Muscle of arm (tissue), 12 donors: Measurements from ENCODE around the gene SV2B. TPM values are rescaled to one million over a fixed set of nuclear protein-coding genes. Genes with fewer than 3 reads are reported as not detected.

Experiments used
- DNase-seq: peaks from one replicate; pipeline ENCODE4 v3.0.0-alpha.2; 2013
- polyA plus RNA-seq, 12 donors: library from polyadenylated mRNA; unstranded; fragments of 120-200 nt; gene quantifications; one replicate each; pipeline ENCODE4 v1.2.1, GENCODE V29; 2013; ENCODE audit not compliant: insufficient read length in 12 of 12

Gene SV2B
- polyA plus RNA-seq, 12 donors, result 0.94 to 5.4 (median 3.1) TPM; not detected in 1

DNA sequence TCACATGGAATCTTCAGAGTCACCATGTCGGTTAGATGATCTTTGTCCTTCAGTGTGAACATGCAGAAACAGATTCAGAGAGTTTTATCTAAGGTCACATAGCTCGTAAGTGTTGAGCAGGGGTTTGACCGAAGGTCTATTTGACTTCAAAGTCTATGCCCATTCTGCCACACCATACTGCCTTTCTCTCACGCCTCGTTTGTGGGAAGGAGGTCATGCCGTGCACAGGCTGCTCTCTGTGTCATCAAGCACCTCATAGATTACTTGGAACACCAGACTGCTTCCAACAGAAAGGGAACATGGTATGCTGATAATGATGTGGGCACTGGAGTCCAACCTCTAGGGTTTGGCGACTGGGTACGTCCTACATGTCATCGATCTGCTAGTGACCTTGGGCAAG, 128.8 kb downstream of the SV2B start:
- no peak for DNase-seq

DNA sequence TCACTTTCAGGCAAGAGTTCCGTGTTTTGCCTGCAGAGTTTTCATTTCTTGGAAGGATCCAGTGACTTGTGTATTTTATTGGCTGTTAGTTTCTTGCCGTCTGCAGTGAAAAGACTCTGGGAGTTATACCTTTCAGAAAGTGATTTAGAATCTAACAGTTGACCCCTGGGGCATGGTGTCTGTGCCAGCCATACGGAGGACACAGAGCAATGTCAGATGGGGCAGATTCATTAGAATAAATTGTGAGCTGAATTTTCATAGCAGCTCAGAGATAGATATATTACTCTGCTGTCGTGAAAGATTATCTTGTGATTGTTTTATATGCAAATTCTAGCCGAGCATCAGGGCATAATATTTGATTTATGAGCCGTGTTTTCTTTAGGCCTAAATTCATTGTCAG, 131.6 kb downstream of the SV2B start:
- no peak for DNase-seq

DNA sequence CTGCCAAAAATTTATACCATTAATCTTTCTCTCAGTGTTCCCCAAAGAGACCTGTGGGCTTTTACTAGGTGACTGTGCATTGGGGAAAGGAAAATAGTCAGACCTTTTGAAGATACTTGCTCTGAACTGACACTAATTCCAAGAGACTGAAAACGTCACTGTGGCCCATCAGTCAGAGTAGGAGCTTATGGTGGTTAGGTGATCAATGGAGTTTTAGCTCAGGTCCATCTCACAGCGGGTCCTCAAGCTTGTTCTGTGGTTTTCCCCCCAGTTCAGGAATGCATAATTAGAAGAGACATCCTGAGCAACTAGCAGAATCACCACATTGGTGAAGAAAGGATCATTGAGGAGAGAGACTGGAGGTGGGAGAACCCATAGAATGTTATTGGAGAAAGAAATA, 134.7 kb downstream of the SV2B start:
- no peak for DNase-seq

DNA sequence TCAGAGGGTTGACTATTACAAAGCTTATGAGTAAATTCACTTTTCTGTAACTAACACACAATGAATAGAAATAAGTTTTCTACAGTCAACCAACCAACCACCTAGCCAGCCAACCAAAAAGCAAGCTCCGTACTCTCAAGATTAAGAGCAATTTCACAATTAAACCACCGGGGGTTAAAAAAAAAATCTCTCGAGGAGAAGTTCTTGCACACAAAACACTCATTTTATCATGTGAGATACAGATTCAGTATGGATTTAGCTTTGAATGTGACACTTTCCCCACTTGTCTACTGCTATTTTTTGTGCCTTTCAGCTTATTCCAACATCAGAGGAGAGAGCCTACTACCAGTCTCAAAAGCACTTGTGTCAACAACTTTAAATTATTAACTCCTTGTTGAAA, 135.3 kb downstream of the SV2B start:
- no peak for DNase-seq

DNA sequence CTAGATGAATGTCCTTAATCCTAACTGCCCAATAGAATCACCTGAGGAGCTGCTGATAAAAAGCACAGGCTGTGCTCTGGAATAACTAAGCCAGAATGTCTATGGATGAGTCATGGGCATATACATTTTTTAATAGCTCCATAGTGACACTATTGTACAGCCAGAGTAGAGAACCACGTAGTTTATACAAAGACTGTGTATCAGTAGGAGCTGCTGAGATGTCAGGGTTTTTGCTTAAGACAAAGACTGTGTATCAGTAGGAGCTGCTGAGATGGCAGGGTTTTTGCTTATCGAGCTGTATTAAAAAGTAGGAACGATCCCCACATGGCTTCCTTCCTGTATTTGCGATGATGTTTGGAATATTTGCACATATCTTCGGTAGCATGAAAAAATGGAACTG, 137.4 kb downstream of the SV2B start:
- no peak for DNase-seq

DNA sequence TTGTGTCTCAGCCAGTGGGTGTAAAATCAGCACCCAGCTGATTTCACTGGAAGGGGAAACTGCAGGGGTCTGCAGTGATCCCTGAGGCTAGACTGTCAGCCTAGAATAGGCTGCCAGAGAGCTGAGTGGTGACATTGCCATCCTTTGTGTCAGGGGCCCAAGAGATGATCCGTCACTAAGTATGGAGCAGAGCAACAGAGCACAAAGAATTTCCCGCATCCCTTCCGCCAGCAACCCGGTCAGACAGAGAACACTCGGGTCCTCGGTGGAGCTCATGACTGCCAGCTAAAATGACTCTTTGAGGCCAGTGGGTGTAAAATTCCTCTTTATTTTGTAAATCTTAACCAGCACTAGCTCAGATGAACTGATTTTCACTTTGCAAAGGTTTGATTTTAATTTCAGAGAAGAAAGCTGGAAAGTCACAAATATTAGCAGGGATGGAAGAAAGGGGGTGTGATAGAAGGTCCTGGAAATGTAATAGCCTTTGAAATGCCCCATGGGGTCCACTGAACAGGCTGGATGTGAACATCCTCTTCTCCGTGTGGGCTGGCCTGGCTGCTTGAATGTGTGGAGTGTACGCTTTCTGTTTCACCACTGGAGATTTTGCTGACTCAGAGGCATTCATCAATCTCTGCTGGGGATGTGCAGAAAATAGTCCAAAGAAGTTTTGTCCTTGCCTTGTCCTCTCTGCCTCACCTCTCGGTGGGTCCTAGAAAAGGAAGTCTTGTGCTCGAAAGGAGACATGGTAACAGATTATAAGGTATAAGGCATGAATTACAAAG, 138.8 kb downstream of the SV2B start:
- no peak for DNase-seq

DNA sequence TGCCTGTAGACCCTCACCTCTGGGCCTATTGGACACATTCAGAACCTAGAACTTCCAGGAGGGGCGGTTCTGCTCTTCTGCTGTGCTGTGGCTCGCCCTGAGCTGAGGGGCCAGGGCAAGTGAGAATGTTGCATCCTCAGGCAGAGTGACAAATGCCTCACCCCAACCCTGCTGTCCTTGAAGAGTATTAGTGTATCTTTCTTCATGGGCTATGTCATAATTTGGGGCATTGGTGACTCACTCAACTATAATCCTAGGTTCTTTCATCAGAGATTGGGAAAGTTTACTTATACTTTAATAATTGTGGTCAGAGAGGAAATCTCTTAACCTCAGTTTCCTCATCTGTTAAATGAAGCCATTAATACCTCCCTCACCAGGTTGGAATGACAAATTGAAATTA, 143.8 kb downstream of the SV2B start:
- DNase-seq, result no peak

DNA sequence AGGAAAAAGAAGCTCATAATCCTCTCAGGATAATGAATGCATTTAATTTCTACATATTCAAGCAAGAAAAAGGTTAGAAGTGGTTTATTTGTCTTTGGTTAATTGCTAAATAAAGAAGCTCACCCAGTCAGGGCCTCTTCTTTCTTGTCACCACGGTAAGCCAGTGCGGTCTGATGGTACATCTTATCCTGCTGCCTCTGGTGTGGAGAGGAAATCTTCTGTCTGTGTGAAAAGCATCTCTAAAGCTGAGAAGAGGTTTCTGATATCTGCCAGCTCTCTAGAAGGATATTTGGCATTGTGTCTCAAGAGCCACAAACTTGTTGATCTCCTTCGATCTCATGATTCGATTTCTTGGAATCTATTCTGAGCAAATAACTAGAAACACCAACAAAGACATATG, 144.9 kb downstream of the SV2B start:
- no peak for DNase-seq

DNA sequence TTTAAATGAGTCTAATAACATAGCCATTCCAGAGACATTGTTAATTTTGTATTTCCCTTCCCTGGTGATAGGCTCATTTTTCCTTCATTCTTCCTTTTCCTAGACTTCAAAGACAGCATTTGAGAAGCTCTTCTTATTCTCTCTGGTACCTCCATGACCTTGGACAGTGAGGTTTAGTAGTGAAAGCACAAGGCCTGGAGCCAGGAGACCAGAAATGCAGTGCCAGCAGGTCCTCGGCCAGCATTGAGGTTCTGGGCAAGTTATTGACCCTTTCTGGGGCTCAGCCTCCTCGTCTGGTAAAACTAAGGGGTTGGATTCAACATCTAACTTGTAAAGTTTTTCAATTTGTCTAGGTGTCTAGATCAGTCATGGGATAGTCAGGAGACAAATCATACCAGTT, 146.9 kb downstream of the SV2B start:
- DNase-seq, result no peak

DNA sequence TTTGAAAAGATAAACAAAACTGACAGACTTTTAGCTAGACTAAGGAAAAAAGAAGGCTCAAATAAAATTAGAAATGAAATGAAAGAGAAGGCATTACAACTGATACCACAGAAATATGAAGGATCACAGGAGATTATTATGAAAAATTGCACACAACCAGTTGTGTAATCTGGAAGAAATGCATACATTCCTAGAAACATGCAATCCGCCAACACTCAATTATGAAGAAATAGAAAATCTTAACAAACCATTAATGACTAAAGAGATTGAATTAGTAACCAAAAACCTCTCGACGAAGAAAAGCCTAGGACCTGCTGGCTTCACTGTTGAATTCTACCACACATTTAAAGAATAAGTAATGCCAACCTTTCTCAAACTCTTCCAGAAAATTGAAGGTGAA, 149.5 kb downstream of the SV2B start:
- DNase-seq, result no peak

DNA sequence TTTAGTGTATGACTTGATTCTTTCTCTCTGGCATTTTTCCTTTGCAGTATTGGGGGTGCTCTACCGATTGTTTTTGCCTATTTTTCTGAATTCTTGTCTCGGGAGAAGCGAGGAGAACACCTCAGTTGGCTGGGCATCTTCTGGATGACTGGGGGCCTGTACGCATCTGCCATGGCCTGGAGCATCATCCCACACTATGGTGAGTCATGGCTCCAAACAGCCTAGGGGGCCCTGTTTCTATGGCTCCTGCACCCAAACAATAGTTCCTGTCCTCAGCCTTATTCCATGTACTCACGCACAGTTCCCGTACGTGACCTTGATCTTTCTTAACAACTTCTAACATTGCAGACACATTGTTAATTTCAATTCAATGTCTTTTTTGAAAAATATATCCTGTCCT, 152.3 kb downstream of the SV2B start:
- DNase-seq, result no peak

DNA sequence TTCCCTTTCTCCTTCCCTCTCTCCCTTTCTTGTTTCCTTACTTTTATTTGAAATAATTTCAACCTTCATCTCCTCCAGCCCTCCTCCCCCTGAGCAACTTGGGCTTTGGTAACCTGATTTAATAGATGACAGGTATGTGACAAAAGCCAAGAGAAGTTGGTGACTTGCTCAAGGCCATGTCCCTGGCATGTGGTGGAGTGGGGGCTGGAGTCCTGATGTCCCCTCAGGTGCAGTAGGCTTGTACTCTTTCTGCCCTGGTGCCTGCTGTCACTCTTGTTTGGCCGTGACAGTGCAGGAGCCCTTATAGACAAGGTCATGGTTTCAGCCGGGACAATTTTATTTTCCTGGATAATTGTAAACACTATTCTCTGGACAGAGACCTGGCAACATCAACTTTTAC, 152.7 kb downstream of the SV2B start:
- DNase-seq, result no peak

DNA sequence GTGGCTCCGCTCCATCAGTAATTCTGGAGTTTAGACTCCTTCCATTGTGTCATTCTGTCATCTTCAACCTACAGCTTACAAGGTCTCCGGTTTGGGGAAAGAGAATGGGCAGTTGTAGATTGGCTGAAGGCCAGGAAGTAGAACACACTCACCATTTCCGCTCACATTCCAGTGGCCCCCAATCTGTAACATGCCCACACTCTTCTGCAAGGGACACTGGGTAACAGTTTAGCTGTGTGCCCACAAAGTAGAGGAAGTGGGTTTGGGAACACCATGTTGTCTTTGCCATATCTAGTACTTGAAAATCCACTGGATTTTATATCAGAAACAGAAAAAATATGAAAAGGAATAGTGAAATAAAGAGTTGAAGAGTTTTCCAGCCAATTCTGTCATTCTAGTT, 153.5 kb downstream of the SV2B start:
- no peak for DNase-seq

DNA sequence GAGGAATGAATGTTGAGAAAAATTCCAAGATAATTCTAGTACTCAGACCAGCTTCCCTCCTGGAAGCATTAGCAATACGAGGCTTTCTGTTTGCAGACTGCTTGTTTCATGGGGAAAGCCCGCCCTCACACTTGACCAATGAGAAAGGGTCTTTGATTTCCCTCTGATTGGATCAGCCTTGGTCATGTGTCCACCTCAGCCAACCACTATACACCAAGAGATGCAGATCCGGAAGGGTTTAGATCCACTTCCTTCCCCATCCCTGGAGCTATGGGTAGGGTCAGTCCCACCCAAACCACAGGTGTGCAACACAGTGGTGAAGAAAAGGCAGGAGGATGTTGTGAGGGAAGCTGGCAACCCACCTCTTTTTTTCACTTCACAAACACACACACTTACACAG, 154.7 kb downstream of the SV2B start:
- DNase-seq, result no peak

DNA sequence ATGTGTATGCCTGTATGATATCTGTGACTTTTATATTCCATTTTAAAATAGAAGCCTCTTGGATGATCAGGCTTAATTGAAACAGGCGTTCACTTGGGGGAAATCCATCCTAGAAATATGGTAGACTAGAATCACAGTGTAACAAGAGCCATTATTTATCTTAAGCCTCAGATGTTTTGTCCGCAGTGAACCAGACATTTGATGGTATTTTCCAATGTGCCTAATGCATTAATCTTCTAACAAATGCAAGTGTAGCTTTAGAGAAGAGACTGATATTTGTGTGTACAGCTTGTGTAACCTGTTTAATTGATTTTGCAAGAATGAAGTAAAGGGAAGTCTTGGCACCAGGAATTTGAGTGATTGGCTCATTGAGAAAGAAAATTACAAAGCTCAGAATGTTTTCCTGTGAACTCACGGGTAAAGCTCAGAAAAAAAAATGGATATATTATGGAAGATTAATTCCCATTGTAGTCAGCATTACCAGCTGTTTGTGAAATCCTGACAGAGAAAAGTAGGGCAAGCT, 155.7 kb downstream of the SV2B start:
- no peak for DNase-seq

DNA sequence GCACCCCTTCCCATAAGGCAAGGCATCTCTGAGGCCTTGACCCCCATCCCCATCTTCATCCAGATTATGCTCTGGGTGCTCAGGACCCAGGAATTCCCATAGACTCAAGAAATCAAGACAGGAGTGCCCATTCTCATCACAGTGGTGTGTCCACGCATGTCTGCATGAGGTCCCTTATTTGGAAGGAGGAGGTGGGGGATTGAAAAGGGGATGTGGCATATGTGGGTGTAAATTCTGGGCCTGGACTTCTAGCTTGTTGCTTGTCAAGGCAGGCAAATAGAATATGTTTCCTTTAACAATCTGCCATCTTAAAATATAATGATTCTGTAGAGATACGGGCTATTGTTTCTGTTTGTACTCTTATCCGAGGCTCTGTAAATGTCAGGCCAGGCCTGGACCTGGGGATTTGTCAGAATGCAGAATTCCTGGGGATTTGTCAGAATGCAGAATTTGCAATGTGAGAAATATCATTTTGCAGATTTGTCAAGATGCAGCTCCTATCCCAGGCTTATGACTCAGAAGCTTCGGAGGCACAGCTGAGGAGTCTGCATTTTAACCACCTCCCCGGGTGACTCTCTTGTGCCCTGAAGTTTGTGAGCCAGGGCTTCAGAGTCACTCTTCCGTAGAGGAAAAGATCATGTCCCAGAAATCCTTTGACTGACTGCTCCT, 157.8 kb downstream of the SV2B start:
- no peak for DNase-seq

DNA sequence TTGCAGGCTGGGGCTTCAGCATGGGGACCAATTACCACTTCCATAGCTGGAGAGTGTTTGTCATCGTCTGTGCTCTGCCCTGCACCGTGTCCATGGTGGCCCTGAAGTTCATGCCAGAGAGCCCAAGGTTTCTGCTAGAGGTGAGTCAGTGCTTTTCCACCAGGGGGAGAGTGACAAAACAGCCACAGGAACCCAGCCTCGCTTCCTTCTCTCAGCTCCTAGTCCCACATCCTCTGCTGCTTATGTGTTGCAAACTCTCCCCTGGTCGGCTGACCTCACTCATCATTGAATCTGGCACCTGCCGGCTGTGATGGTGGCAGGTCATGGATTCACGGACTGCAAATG, 158.3 kb downstream of the SV2B start:
- no peak for DNase-seq

DNA sequence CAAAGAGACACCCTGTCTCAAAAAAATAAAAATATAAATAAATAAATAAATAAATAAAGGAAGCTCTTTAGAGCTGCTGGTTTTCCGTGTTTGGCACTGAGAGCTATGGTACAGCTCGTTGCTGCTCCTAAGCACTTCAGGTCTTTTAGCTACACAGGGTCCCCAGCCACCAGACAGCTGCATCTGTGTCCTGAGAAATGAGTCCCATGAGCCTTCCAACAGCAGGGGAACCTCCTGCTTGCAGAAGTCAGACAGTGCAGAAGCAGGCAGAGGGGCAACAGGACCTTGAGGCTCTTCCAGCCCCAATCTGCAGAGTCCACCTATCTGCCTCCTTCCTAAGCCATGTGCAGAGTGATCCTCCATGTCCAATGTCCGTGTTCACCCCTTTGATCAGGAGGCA, 159.0 kb downstream of the SV2B start:
- DNase-seq, result no peak

DNA sequence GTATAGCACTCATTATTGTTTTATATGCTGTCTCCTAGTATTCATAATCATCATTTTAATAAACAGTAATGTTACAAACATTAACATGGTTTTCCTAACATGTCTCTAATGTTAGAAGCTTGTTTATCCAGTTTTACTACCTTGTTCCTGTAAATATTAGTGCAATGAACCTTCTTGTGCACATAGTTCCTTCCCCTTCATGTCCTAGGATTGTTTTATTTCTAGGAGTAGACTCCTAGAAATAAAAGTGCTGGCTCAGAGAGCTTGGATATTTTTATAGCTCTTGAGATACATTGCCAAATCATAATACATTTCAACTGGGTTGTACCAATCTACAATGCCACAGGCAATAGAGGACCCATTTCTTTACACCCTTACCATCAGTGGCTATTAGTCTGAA, 161.3 kb downstream of the SV2B start:
- DNase-seq, result no peak

DNA sequence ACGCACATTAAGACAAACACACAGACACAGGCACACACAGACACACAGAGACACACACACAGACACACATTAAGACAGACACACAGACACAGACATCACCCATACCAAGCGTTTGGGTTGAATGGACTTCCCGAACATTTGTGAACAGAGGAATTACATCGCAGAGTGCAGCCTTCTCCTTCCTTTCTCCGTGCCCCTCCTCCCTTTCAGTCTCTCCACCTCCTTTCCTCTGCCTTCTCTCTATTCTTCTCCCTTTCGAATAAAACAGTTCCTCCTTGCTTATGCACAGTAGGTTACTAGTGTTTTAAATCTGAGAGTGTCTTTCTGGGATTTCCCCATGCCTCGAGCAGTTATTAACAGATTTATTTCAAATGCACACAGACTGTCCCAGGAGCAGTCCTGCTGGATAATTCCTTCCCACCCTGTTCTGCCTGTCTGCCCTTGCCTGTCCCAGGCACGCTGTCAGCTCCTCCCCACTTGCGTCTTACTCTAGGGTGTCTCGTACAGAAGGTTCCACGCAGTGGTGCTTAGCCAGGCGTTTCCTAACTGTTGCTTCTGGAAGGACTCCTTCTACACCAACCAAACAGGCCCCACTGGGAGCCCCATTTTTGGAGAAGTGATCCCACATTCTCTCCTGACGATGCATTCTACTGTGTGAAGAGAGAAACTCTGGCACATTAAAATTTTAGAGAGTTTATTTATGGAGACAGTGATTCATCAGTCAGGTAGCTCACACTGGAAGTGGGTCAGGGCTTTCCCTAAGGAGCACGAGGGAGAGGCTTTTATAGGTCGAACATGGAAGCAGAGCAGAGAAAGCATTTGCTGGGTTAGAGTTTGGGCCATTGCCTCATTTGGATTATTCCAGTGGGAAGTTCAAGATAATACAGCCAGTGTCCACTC, 163.8 kb downstream of the SV2B start:
- peak; percentile 19 for DNase-seq

DNA sequence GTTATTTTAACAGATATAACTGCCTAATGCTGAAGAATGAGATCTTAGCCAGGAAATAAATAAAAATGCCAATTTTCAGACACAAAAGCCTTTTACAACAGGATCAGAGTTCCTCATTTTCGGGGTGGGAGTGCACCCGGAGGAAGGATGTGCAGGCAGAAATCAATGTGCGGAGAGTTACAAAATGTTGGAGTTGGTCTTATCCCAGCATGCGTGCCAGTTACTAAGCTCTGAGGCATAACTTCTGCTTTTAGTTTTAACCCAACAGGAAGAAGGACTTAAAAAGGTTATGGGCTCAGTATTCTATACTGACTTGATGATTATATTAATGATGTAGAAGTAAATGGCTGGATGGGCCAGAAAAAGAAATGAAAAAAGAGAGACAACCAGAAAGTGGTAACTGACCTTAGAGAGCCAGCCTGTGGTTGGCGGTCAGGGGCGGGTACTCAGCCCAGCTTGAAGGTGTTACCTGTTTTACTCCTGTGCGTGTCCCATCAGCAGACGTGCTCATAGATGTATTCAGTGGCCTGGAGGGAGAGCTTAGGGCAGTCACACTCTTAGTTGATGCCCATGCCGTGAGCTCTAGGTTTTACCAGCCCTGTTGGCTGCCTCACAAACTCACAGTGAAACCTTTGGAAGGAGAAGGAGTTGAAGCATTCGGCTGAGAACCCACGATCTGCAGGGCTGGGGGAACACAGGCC, 164.7 kb downstream of the SV2B start:
- DNase-seq, result no peak

DNA sequence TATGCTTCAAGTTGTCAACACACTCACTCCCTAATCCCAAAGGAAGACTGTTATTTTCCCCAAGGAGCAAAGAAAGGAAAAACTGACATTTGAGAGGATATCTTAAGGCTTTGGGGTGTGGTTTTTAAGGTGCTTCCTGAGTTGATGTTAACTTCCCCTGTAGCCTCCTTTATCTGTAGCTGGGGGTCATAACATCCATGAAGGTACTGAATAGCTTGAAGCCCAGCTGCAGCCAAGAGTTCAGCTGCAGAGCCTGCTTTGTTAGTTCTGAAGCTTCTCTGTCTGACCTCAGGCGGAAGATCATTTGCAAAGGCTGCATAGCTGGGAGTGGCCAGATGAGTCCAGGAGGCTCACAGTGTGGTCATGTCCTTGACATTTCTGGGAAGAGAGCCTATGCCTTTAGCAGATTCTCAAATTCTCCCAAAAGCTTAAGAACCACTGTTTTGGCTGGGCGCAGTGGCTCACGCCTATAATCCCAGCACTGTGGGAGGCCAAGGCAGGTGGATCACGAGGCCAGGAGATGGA, 165.4 kb downstream of the SV2B start:
- no peak for DNase-seq
